Measurements from ENCODE around the gene NPR1. TPM values are rescaled to one million over a fixed set of nuclear protein-coding genes. Genes with fewer than 3 reads are reported as not detected.

NPR1 gene
- total and polyA plus RNA-seq, 2 of the 13 experiments (the other 11 are each of a cell fraction or from before 2014, with no cell fraction given) = not detected

GRCh38 chr1:153699768-153700167 lies 21.3 kb downstream of the NPR1 start:
- H3K4me1 ChIP-seq (ENCODE audit: insufficient read depth, low read length) = peaks cover 21% of the 10 kb centered on the region
- no peaks in the 10 kb centered on the region for H3K9me3 ChIP-seq (ENCODE audit: low read length)
- CTCF ChIA-PET (ENCODE audit: low intra/inter-chr PET ratio, low total read pairs) = no interaction called here
- H3K4me2 ChIP-seq (ENCODE audit: low read depth, low read length) = no peak overlapping the region
- no TSS peak for BruUV-seq (replicated peaks)
- H3K27ac ChIP-seq (ENCODE audit: extremely low read length, insufficient read depth, low read length) = no peak overlapping the region
- H3K79me2 ChIP-seq (ENCODE audit: insufficient read depth, low read length) = no peaks in the 10 kb centered on the region
- no peaks in the 10 kb centered on the region for H3K36me3 ChIP-seq (replicated peaks in 1 of 2; ENCODE audit: control insufficient read depth in 1 of 2, insufficient read depth in 2 of 2, low read length in 2 of 2)
- no peaks in the 10 kb centered on the region for H3K27me3 ChIP-seq (ENCODE audit: control insufficient read depth in 1 of 2, insufficient read depth in 2 of 2, low read length in 2 of 2)
- no peak for ATAC-seq
- H3K9ac ChIP-seq (ENCODE audit: insufficient read depth, low read depth, low read length) = no peak overlapping the region
- FAIRE-seq = no peak
- TF ChIP-seq ZNF512B (CRISPR knock-in tag; IDR thresholded peaks at IDR 0.05; ENCODE audit: borderline replicate concordance) (no peak), SALL2 (CRISPR knock-in tag; IDR thresholded peaks at IDR 0.05) (no peak), NFE2L1 (CRISPR knock-in tag; IDR thresholded peaks at IDR 0.05; ENCODE audit: borderline replicate concordance) (no peak), ZBTB1 (CRISPR knock-in tag; IDR thresholded peaks at IDR 0.05; ENCODE audit: borderline replicate concordance) (no peak), ZNF557 (CRISPR knock-in tag; IDR thresholded peaks at IDR 0.05) (no peak), NR2F1 (CRISPR knock-in tag; IDR thresholded peaks at IDR 0.05) (no peak), ZNF256 (CRISPR knock-in tag; conservative IDR thresholded peaks at IDR 0.05) (no peak), DDIT3 (CRISPR knock-in tag; IDR thresholded peaks at IDR 0.05) (no peak), E2F5 (CRISPR knock-in tag; conservative IDR thresholded peaks at IDR 0.05) (no peak), MIXL1 (CRISPR knock-in tag; IDR thresholded peaks at IDR 0.05) (no peak)
- TF ChIP-seq, protein P1, sequence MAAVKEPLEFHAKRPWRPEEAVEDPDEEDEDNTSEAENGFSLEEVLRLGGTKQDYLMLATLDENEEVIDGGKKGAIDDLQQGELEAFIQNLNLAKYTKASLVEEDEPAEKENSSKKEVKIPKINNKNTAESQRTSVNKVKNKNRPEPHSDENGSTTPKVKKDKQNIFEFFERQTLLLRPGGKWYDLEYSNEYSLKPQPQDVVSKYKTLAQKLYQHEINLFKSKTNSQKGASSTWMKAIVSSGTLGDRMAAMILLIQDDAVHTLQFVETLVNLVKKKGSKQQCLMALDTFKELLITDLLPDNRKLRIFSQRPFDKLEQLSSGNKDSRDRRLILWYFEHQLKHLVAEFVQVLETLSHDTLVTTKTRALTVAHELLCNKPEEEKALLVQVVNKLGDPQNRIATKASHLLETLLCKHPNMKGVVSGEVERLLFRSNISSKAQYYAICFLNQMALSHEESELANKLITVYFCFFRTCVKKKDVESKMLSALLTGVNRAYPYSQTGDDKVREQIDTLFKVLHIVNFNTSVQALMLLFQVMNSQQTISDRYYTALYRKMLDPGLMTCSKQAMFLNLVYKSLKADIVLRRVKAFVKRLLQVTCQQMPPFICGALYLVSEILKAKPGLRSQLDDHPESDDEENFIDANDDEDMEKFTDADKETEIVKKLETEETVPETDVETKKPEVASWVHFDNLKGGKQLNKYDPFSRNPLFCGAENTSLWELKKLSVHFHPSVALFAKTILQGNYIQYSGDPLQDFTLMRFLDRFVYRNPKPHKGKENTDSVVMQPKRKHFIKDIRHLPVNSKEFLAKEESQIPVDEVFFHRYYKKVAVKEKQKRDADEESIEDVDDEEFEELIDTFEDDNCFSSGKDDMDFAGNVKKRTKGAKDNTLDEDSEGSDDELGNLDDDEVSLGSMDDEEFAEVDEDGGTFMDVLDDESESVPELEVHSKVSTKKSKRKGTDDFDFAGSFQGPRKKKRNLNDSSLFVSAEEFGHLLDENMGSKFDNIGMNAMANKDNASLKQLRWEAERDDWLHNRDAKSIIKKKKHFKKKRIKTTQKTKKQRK (IDR thresholded peaks at IDR 0.05; ENCODE audit: low read length) = no peak
- POLR2A ChIA-PET = no interaction called here
- no peak for DNase-seq (ENCODE audit: low spot score)
- H4K20me1 ChIP-seq (ENCODE audit: insufficient read depth, low read length) = no peaks in the 10 kb centered on the region
- WGBS (ENCODE audit: low lambda C conversion rate) = 53% methylated on average over 6 of the region's 6 CpGs
- H3K4me3 ChIP-seq (replicated peaks in 1 of 3; ENCODE audit: insufficient read depth in 1 of 3, low read depth in 2 of 3, low read length in 3 of 3) = no peak overlapping the region
- in situ Hi-C loops (cut with HindIII; ENCODE audit: extremely low pct_ligation_motif_present, low pct_unique_long_range_greater_than_20kb) = no loop called here
- intact Hi-C loops (cut with micrococcal nuclease; ENCODE audit: unreplicated experiment) = no loop called here
- no peak overlapping the region for H2AFZ ChIP-seq (ENCODE audit: low read length)

Measured in HepG2 (cell line).